Pancreas (tissue), 10 donors: ENCODE data around the gene TRIM23. TPM values are rescaled to one million over a fixed set of nuclear protein-coding genes. Genes with fewer than 3 reads are reported as not detected.
"Not testable (repeated sequence)": the region's sequence is repeated elsewhere in the genome, so short reads cannot be mapped to it uniquely, and the experiment has no call there.

Experiments
- ATAC-seq, 4 donors: fragments of 200-7000 bp; cut with Tn5 transposase; one replicate each; pipeline versions ENCODE4 v1.8.0 to v1.9.1; 2020; ENCODE audit warnings: mild to moderate bottlenecking in 4 of 4, moderate library complexity in 4 of 4
- DNase-seq, 6 donors: peaks; one replicate each; pipeline ENCODE4 v3.0.0-alpha.2; 2020
- FAIRE-seq: peaks from 2 replicates; lab custom pipeline; 2012; peaks lifted over from hg19 to GRCh38; lab: Jason Lieb, UNC
- H3K27ac ChIP-seq, 4 donors: fragments of 200-600 bp; sonication (generic); 1 replicate in 3 of 4; 2 replicates in 1 of 4; pipeline versions ENCODE4 v1.5.0 to v1.8.0; 2020
- H3K27me3 ChIP-seq, 4 donors: fragments of 200-600 bp; one replicate each; pipeline ENCODE4 v1.8.0; 2021
- H3K36me3 ChIP-seq, 3 donors: fragments of 200-600 bp; sonication (generic) in 1 of 3; one replicate each; pipeline versions ENCODE4 v1.5.0 to v1.8.0; 2020 to 2021
- H3K4me1 ChIP-seq, 3 donors: fragments of 200-600 bp; one replicate each; pipeline ENCODE4 v1.8.0; 2021
- H3K4me3 ChIP-seq, 4 donors: fragments of 200-600 bp; sonication (generic) in 2 of 4; one replicate each; pipeline versions ENCODE4 v1.5.0 to v1.8.0; 2020 to 2021
- H3K9me3 ChIP-seq, 4 donors: fragments of 200-600 bp; one replicate each; pipeline ENCODE4 v1.8.0; 2021
- WGBS, 2 donors: extraction: QIAGEN DNeasy Blood & Tissue Kit; methylation state at CpG; one replicate each; pipeline ENCODE4 v1.1.7; 2013; 5-methylcytosine and 5-hydroxymethylcytosine counted together
- intact Hi-C, 3 donors: fragments of 100-400 bp; cut with DNase I; formaldehyde crosslinking; loops; one replicate each; pipeline versions ENCODE4 v1.11.1 to v1.14.2; 2022
- polyA plus RNA-seq, 2 donors: library from polyadenylated mRNA; stranded (reverse); fragments of 200-250 nt; gene quantifications; one replicate each; pipeline ENCODE4 v1.2.3, GENCODE V29; 2013
- total RNA-seq, 6 donors: library from RNA; stranded (reverse); fragmentation: NEBNext Ultra II Directional in 4 of 6; extraction: Animal tissue kit (Norgen Biotek cat#: 25700) in 4 of 6; gene quantifications; one replicate each; pipeline versions ENCODE4 v1.2.1 to v1.2.4, GENCODE V29; 2021 to 2023
- TF ChIP-seq, protein P1 (sequence below), 4 donors: fragments of 200-600 bp; sonication (generic) in 3 of 4; IDR thresholded peaks; one replicate each; pipeline versions ENCODE4 v1.5.0 to v1.8.0; 2021; ENCODE audit warnings: antibody characterized with exemption in 4 of 4
- donor health status: healthy with polysubstance abuse.
- donor health status: DM: no; HTN: no; CAD: no; lungs with moderate emphysema.
- donor health status: DM: no; HTN: no; CAD: no.
- donor health status: control.
- donor health status: control.
- donor health status: Bipolar disorder and iron deficiency.
- donor health status: DM: yes; HTN: yes; CAD: no.
- donor health status: DM: no; HTN: no; CAD: no.
- donor health status: DM: no; HTN: no; CAD: no.
- donor health status: DM: yes; HTN: yes; CAD: no.

TRIM23 gene
- total and polyA plus RNA-seq, 8 donors: 2.1 to 10.0 (median 5.2) TPM

DNA sequence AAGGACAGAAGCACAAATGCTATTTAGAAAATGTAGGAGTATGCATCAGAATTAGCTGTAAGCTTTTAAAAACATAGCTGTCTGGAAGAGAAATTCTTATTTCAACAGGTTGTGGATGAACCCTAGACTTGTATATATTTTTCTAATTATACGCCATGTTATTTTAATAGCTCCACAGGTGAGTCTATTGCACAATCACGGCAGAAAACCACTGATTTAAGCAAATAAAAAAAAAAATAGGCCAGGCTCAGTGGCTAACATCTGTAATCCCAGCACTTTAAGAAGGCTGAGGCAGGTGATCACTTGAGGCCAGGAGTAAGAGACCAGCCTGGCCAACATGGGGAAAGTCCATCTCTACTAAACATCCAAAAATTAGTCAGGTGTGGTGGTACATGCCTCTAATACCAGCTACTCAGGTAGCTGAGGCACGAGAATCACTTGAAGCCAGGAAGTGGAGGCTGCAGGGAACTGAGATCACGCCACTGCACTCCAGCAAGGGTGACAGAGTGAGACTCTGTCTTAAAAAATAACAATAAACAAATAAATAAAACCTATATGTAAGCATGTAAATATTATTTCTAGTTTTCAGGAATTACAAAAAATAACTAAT lies 11.7 kb downstream of the TRIM23 start:
- H3K4me3 ChIP-seq: no peak overlapping the region
- intact Hi-C loops: no loop called here
- H3K27me3 ChIP-seq: no peaks in the 10 kb centered on the region
- no peak for DNase-seq
- peak overlapping the region in 2 of 4 donors; percentile 58 to 61 for H3K27ac ChIP-seq
- peak in 3 of 4 donors; percentile 5 to 31 (median 9) for ATAC-seq
- peaks cover 3 to 14% (median 4%) of the 10 kb centered on the region in 3 donors for H3K36me3 ChIP-seq
- TF ChIP-seq, protein P1, sequence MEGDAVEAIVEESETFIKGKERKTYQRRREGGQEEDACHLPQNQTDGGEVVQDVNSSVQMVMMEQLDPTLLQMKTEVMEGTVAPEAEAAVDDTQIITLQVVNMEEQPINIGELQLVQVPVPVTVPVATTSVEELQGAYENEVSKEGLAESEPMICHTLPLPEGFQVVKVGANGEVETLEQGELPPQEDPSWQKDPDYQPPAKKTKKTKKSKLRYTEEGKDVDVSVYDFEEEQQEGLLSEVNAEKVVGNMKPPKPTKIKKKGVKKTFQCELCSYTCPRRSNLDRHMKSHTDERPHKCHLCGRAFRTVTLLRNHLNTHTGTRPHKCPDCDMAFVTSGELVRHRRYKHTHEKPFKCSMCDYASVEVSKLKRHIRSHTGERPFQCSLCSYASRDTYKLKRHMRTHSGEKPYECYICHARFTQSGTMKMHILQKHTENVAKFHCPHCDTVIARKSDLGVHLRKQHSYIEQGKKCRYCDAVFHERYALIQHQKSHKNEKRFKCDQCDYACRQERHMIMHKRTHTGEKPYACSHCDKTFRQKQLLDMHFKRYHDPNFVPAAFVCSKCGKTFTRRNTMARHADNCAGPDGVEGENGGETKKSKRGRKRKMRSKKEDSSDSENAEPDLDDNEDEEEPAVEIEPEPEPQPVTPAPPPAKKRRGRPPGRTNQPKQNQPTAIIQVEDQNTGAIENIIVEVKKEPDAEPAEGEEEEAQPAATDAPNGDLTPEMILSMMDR (IDR thresholded peaks at IDR 0.05): no peak
- 65% methylated on average over 4 of the region's 4 CpGs for WGBS, 2 donors
- FAIRE-seq: no peak
- H3K9me3 ChIP-seq: no peaks in the 10 kb centered on the region
- H3K4me1 ChIP-seq: peaks cover 7 to 24% (median 23%) of the 10 kb centered on the region in 3 donors

DNA sequence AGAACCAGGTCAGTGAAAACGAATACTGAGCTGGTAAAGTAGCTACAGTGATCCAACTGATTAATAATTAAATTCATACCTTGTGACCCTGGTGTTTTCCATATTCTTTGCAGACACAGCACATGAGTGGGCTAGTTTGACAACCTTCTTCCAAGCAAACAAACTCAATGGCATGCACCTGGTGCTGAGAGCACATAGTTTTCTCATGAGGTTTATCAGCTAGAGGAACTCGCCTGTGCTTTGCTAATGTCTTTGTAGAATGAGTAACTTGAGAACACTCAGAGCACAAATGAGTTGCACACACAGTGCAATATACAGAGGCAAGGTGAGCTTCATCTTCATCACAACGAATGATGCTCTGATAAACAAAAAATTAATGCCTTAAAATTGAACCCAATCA lies 12.6 kb downstream of the TRIM23 start:
- 13 to 14% methylated on average over 3 of the region's 3 CpGs for WGBS, 2 donors
- intact Hi-C loops: no loop called here
- H3K36me3 ChIP-seq: peaks cover 3 to 21% (median 8%) of the 10 kb centered on the region in 3 donors
- no peaks in the 10 kb centered on the region for H3K9me3 ChIP-seq
- FAIRE-seq: no peak
- peaks cover 7 to 24% (median 23%) of the 10 kb centered on the region in 3 donors for H3K4me1 ChIP-seq
- H3K27me3 ChIP-seq: no peaks in the 10 kb centered on the region
- TF ChIP-seq, protein P1 (IDR thresholded peaks at IDR 0.05): no peak
- no peak overlapping the region for H3K4me3 ChIP-seq
- DNase-seq: peak in 3 of 6 donors; percentile 52 to 62 (median 52)
- peak; percentile 92 to 99 (median 97) for ATAC-seq
- H3K27ac ChIP-seq: peak overlapping the region in 2 of 4 donors; percentile 58 to 61

GRCh38 chr5:65601761-65602160 lies 22.4 kb downstream of the TRIM23 start:
- DNase-seq, intact Hi-C loops, H3K4me3 ChIP-seq, H3K4me1 ChIP-seq, H3K27ac ChIP-seq, H3K27me3 ChIP-seq, ATAC-seq, FAIRE-seq, H3K9me3 ChIP-seq: not testable (repeated sequence)
- peaks cover 2 to 26% (median 3%) of the 10 kb centered on the region in 3 donors for H3K36me3 ChIP-seq
- WGBS, 2 donors: 95 to 98% methylated on average over 1 of the region's 1 CpG

GRCh38 chr5:65588694-65589093 lies 35.4 kb downstream of the TRIM23 start:
- TF ChIP-seq, protein P1 (IDR thresholded peaks at IDR 0.05): no peak
- intact Hi-C loops: no loop called here

GRCh38 chr5:65577141-65577540 lies 47.0 kb downstream of the TRIM23 start:
- H3K4me1 ChIP-seq: no peaks in the 10 kb centered on the region
- intact Hi-C loops: no loop called here
- no peak overlapping the region for H3K27ac ChIP-seq
- TF ChIP-seq, protein P1 (IDR thresholded peaks at IDR 0.05): no peak
- no peak overlapping the region for H3K4me3 ChIP-seq
- DNase-seq (no peak), FAIRE-seq (no peak), ATAC-seq (no peak)
- H3K36me3 ChIP-seq: peaks cover 0 to 10% (median 0%) of the 10 kb centered on the region in 3 donors
- no peaks in the 10 kb centered on the region for H3K27me3 ChIP-seq
- no peaks in the 10 kb centered on the region for H3K9me3 ChIP-seq

More at GRCh38 chr5:65588694-65589093, 35.4 kb downstream of the TRIM23 start:
- FAIRE-seq: no peak
- DNase-seq: no peak
- no peaks in the 10 kb centered on the region for H3K27me3 ChIP-seq
- no peak for ATAC-seq
- H3K4me1 ChIP-seq: no peaks in the 10 kb centered on the region
- peaks cover 0 to 32% (median 7%) of the 10 kb centered on the region in 3 donors for H3K36me3 ChIP-seq
- H3K27ac ChIP-seq: no peak overlapping the region
- H3K9me3 ChIP-seq: no peaks in the 10 kb centered on the region
- H3K4me3 ChIP-seq: no peak overlapping the region
- WGBS, 2 donors: 78 to 88% methylated on average over 2 of the region's 2 CpGs
